Hematopoietic multipotent progenitor cell treated with erythropoietin and hydrocortisone succinate and interleukin-3 and kit ligand, for 6 days (in vitro differentiated cells): Measurements from ENCODE around the gene CENPF.

Experiments
- DNase-seq: peaks from one replicate; pipeline ENCODE4 v3.0.0-alpha.2; 2015

Gene CENPF

GRCh38 chr1:214632091-214632490, 29.1 kb downstream of the CENPF start:
- DNase-seq = peak; percentile 9

- DNase-seq = no peak
Observed at GRCh38 chr1:214633686-214634085, 30.7 kb downstream of the CENPF start.

- DNase-seq = no peak
Observed at GRCh38 chr1:214634267-214634666, 31.3 kb downstream of the CENPF start.

- no peak for DNase-seq
Observed at GRCh38 chr1:214635086-214635485, 32.1 kb downstream of the CENPF start.

DNA sequence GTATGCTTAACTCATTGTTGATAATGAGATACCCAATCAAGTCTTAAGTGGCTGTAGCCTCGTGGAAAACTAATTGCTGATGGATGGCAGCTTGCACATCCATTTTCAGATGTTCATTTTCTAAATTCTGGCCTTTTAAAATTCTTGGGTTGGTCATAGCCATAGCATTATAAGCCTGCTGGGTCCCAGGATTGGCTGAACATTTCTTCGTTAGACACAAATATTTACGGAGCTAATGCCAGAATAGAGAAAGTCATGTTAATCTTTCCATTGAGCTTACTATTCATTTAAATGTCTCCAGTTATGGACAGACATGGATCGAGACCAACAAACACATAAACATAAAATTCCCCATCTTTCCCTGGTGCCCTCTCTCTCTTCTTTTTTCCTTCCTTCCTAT, 32.5 kb downstream of the CENPF start:
- DNase-seq = no peak

- no peak for DNase-seq
Observed at GRCh38 chr1:214636436-214636835, 33.4 kb downstream of the CENPF start.

DNA sequence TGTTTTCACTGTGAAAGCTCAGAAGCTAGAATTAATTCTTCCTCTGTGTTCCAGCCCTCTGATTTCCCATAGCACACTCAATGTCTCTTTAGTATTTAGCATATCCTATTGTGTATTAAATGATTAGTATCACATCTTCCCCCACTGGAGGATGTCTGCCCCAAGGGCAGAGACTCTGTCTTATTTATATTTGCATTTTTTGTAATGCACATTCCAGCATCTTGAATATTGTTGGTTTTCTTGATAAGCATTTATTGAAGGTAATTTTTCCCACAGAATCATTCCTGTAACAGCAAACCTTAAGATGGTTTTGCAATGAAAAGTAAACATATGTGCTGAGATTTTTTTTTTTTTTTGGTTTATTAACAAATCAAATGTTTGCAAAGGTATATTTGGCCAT, 34.1 kb downstream of the CENPF start:
- DNase-seq = no peak

DNA sequence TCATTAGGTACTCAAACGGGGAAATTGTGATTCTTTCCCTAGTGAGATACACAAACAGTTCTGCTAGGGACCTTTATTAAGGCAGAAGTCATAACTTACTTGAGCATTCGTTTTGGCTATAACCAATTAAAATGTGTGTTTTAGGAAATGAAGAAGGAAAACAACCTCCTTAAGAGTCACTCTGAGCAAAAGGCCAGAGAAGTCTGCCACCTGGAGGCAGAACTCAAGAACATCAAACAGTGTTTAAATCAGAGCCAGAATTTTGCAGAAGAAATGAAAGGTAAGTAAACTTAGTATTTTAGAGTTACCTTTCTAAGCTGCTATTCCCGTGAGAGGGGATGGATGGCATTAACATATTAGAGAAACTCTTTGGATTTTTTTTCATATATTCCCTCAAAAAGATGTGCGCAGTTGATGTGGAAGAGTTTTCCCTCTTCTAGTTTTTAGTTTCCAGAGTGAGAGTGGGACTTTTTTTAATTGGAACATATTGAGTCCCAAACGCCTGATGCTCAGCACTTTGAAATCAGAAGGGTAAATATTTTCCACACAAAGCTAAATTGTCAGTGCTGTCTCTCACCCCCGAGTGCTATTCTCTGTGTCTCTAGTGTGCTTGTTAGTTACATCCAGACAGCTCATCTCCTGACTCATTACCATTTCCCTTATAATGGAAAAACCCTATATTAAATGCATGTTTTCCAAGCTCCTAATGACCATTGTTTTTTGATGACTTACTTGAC, 34.9 kb downstream of the CENPF start:
- DNase-seq = peak; percentile 64

- no peak for DNase-seq
Observed at GRCh38 chr1:214638459-214638807, 35.4 kb downstream of the CENPF start.

GRCh38 chr1:214638997-214639396, 36.0 kb downstream of the CENPF start:
- DNase-seq = no peak

DNA sequence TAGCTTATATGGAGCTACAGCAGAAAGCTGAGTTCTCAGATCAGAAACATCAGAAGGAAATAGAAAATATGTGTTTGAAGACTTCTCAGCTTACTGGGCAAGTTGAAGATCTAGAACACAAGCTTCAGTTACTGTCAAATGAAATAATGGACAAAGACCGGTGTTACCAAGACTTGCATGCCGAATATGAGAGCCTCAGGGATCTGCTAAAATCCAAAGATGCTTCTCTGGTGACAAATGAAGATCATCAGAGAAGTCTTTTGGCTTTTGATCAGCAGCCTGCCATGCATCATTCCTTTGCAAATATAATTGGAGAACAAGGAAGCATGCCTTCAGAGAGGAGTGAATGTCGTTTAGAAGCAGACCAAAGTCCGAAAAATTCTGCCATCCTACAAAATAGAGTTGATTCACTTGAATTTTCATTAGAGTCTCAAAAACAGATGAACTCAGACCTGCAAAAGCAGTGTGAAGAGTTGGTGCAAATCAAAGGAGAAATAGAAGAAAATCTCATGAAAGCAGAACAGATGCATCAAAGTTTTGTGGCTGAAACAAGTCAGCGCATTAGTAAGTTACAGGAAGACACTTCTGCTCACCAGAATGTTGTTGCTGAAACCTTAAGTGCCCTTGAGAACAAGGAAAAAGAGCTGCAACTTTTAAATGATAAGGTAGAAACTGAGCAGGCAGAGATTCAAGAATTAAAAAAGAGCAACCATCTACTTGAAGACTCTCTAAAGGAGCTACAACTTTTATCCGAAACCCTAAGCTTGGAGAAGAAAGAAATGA, 37.6 kb downstream of the CENPF start:
- no peak for DNase-seq

DNA sequence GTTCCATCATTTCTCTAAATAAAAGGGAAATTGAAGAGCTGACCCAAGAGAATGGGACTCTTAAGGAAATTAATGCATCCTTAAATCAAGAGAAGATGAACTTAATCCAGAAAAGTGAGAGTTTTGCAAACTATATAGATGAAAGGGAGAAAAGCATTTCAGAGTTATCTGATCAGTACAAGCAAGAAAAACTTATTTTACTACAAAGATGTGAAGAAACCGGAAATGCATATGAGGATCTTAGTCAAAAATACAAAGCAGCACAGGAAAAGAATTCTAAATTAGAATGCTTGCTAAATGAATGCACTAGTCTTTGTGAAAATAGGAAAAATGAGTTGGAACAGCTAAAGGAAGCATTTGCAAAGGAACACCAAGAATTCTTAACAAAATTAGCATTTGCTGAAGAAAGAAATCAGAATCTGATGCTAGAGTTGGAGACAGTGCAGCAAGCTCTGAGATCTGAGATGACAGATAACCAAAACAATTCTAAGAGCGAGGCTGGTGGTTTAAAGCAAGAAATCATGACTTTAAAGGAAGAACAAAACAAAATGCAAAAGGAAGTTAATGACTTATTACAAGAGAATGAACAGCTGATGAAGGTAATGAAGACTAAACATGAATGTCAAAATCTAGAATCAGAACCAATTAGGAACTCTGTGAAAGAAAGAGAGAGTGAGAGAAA, 38.4 kb downstream of the CENPF start:
- no peak for DNase-seq

DNA sequence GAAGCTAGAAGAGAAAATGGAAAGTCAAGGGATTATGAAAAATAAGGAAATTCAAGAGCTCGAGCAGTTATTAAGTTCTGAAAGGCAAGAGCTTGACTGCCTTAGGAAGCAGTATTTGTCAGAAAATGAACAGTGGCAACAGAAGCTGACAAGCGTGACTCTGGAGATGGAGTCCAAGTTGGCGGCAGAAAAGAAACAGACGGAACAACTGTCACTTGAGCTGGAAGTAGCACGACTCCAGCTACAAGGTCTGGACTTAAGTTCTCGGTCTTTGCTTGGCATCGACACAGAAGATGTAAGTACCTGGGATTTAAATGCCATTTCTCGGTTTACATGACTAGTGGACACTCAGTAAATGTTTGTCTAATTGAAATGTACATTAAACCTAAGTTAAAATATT, 40.0 kb downstream of the CENPF start:
- no peak for DNase-seq

DNA sequence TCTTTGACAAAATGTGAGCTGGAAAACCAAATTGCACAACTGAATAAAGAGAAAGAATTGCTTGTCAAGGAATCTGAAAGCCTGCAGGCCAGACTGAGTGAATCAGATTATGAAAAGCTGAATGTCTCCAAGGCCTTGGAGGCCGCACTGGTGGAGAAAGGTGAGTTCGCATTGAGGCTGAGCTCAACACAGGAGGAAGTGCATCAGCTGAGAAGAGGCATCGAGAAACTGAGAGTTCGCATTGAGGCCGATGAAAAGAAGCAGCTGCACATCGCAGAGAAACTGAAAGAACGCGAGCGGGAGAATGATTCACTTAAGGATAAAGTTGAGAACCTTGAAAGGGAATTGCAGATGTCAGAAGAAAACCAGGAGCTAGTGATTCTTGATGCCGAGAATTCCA, 42.7 kb downstream of the CENPF start:
- DNase-seq = no peak

- DNase-seq = no peak
Observed at GRCh38 chr1:214648801-214649200, 45.8 kb downstream of the CENPF start.

- DNase-seq = no peak
Observed at GRCh38 chr1:214649607-214650006, 46.6 kb downstream of the CENPF start.

DNA sequence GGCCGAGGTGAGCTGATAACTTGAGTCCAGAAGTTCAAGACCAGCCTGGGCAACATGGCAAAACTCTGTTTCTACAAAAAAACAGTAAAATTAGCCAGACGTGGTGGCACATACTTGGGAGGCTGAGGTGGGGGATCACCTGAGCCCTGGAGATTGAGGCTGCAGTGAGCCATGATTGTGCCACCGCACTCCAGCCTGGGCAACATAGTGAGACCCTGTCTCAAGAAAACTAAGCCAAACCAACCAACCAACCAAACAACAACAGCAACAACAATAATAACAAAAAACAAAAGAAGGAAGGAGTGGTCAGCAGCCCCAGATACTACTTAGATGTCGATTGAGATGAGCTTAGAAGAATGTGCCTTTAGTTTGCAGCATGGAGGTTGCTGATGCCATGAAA, 47.7 kb downstream of the CENPF start:
- no peak for DNase-seq

GRCh38 chr1:214657299-214657698, 54.3 kb downstream of the CENPF start:
- DNase-seq = no peak

- no peak for DNase-seq
Observed at GRCh38 chr1:214658175-214658574, 55.2 kb downstream of the CENPF start.

- no peak for DNase-seq
Observed at GRCh38 chr1:214658785-214659184, 55.8 kb downstream of the CENPF start.

GRCh38 chr1:214660190-214660589, 57.2 kb downstream of the CENPF start:
- DNase-seq = no peak

DNA sequence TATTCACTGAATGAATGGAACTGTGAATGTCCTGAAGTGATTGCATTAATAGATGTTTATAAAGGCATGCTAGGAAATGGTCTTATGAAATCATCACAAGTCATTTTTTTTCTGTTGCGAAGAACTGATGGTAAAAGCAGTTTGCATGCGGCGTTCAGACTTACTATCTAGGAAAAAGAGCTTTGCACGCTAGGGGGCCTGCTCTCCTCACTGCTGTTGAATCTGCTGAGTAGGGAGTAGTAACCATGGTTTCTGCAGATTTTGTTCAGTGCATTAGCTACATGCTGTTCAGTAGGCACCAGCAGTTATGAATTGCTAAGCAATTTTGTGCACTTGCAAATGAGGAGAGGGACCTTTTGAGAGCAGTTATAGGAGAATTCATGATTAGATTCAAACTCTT, 57.9 kb downstream of the CENPF start:
- no peak for DNase-seq

GRCh38 chr1:214662223-214662785, 59.3 kb downstream of the CENPF start:
- DNase-seq = no peak
